GM23338 (cell line): Measurements from ENCODE around the gene ZNF280D. TPM values are rescaled to one million over a fixed set of nuclear protein-coding genes. Genes with fewer than 3 reads are reported as not detected.

Experiments
- ATAC-seq: fragments of 200-7000 bp; cut with Tn5 transposase; 3 replicates; pipeline ENCODE4 v1.9.1; 2020
- DNase-seq: peaks from one replicate; pipeline ENCODE4 v3.0.0-alpha.2; 2015; ENCODE audit warnings: low spot score
- H2AFZ ChIP-seq: fragments of 200-600 bp; sonication (generic); 2 replicates; pipeline ENCODE4 v1.8.0; 2016; ENCODE audit warnings: antibody characterized with exemption, mild to moderate bottlenecking, moderate library complexity
- H3F3A ChIP-seq: fragments of 200-600 bp; sonication (generic); replicated peaks from 2 replicates; pipeline ENCODE4 v1.8.0; 2017; ENCODE audit warnings: antibody characterized with exemption, mixed run types, low read depth
- H3K27ac ChIP-seq: fragments of 200-600 bp; sonication (generic); 2 replicates; pipeline ENCODE4 v1.6.1; 2016; ENCODE audit warnings: low read depth
- H3K27me3 ChIP-seq: fragments of 200-600 bp; sonication (generic); 2 replicates; pipeline ENCODE4 v1.8.0; 2016; ENCODE audit warnings: mild to moderate bottlenecking, mixed run types, moderate library complexity; ENCODE audit not compliant: insufficient read depth
- H3K36me3 ChIP-seq: fragments of 200-600 bp; sonication (generic); 2 replicates; pipeline ENCODE4 v1.8.0; 2016; ENCODE audit warnings: mild to moderate bottlenecking; ENCODE audit not compliant: insufficient read depth
- H3K4me1 ChIP-seq: fragments of 200-600 bp; sonication (generic); 2 replicates; pipeline ENCODE4 v1.8.0; 2016; ENCODE audit warnings: mild to moderate bottlenecking, moderate library complexity; ENCODE audit not compliant: insufficient read depth
- H3K4me2 ChIP-seq: fragments of 200-600 bp; sonication (generic); 2 replicates; pipeline ENCODE4 v1.7.1; 2017; ENCODE audit warnings: mixed run types
- H3K4me3 ChIP-seq: fragments of 200-600 bp; sonication (generic); 2 replicates; pipeline ENCODE4 v1.6.1; 2016; ENCODE audit warnings: mixed run types
- H3K79me2 ChIP-seq: fragments of 200-600 bp; sonication (generic); replicated peaks from 2 replicates; pipeline ENCODE4 v1.8.0; 2017; ENCODE audit warnings: mild to moderate bottlenecking; ENCODE audit not compliant: insufficient read depth
- H3K9me2 ChIP-seq: fragments of 200-600 bp; sonication (generic); 2 replicates; pipeline ENCODE4 v1.8.0; 2017; ENCODE audit not compliant: insufficient read depth
- H4K20me1 ChIP-seq: fragments of 200-600 bp; sonication (generic); replicated peaks from 2 replicates; pipeline ENCODE4 v1.8.0; 2017; ENCODE audit warnings: mild to moderate bottlenecking; ENCODE audit not compliant: insufficient read depth
- H3K27ac Mint-ChIP-seq: 2 replicates; pipeline ENCODE4 v1.8.0; 2020; ENCODE audit warnings: inconsistent platforms, mild to moderate bottlenecking, moderate library complexity, mixed read lengths
- H3K27me3 Mint-ChIP-seq: 3 replicates; pipeline ENCODE4 v1.8.0; 2022; ENCODE audit warnings: low read depth, mild to moderate bottlenecking, moderate library complexity, mixed read lengths, inconsistent platforms; ENCODE audit not compliant: insufficient read depth, poor library complexity
- H3K36me3 Mint-ChIP-seq: 3 replicates; pipeline ENCODE4 v1.8.0; 2021; ENCODE audit warnings: low read depth, mild to moderate bottlenecking, inconsistent platforms, moderate library complexity, mixed read lengths
- H3K4me1 Mint-ChIP-seq: 3 replicates; pipeline ENCODE4 v1.8.0; 2020; ENCODE audit warnings: mild to moderate bottlenecking, inconsistent platforms, mixed read lengths
- H3K4me3 Mint-ChIP-seq: 3 replicates; pipeline ENCODE4 v1.8.0; 2021; ENCODE audit warnings: moderate library complexity, mild to moderate bottlenecking, inconsistent platforms, mixed read lengths
- H3K9me3 Mint-ChIP-seq: 3 replicates; pipeline ENCODE4 v1.8.0; 2020; ENCODE audit warnings: moderate library complexity, mild to moderate bottlenecking, inconsistent platforms, mixed read lengths
- CREB1 ChIP-seq: fragments of 250-450 bp; sonication (Bioruptor Pico); IDR thresholded peaks from 2 replicates; pipeline ENCODE4 v1.5.0; 2020; ENCODE audit warnings: low read depth, mild to moderate bottlenecking, moderate library complexity
- EZH2 ChIP-seq: fragments of 200-600 bp; sonication (generic); IDR thresholded peaks from one replicate; pipeline ENCODE4 v1.8.0; 2017; ENCODE audit warnings: antibody characterized with exemption, mild to moderate bottlenecking, low read depth; ENCODE audit not compliant: unreplicated experiment
- JUNB ChIP-seq: IDR thresholded peaks from one replicate; pipeline ENCODE4 v1.6.1; 2016; ENCODE audit warnings: antibody characterized with exemption; ENCODE audit not compliant: unreplicated experiment
- NANOG ChIP-seq: IDR thresholded peaks from 2 replicates; pipeline ENCODE4 v1.6.1; 2016; ENCODE audit warnings: antibody characterized with exemption, borderline replicate concordance
- POLR2AphosphoS5 ChIP-seq: IDR thresholded peaks from 2 replicates; pipeline ENCODE4 v1.6.1; 2016; ENCODE audit warnings: antibody characterized with exemption, low read depth
- STAT1 ChIP-seq: IDR thresholded peaks from one replicate; pipeline ENCODE4 v1.6.1; 2016; ENCODE audit warnings: antibody characterized with exemption; ENCODE audit not compliant: unreplicated experiment
- ZNF114 ChIP-seq: fragments of 250-450 bp; sonication (Bioruptor Pico); IDR thresholded peaks from 2 replicates; pipeline ENCODE4 v1.5.0; 2020; ENCODE audit warnings: mild to moderate bottlenecking, moderate library complexity
- ZNF462 ChIP-seq: fragments of 250-450 bp; sonication (Bioruptor Pico); IDR thresholded peaks from 2 replicates; pipeline ENCODE4 v1.5.0; 2020; ENCODE audit warnings: mild to moderate bottlenecking, moderate library complexity
- polyA plus RNA-seq: library from polyadenylated mRNA; unstranded; fragments of >200 nt; fragmentation: Nextera tagmentation; extraction: Ambion mirVana; gene quantifications from 2 replicates; pipeline ENCODE4 v1.2.1, GENCODE V29; 2016
- total RNA-seq: library from RNA; depleted of rRNA; stranded (reverse); fragments of >200 nt; shearing (Covaris generic); gene quantifications from 2 replicates; pipeline ENCODE4 v1.2.3, GENCODE V29; 2014
- TF ChIP-seq, protein P1 (sequence below): IDR thresholded peaks from 2 replicates; pipeline ENCODE4 v1.6.1; 2016; ENCODE audit warnings: antibody characterized with exemption
- TF ChIP-seq, protein P2 (sequence below): IDR thresholded peaks from one replicate; pipeline ENCODE4 v1.6.1; 2018; ENCODE audit warnings: antibody characterized with exemption; ENCODE audit not compliant: unreplicated experiment
- TF ChIP-seq, protein P3 (sequence below), 2 experiments: fragments of 200-600 bp in 1 of 2; sonication (generic) in 1 of 2; conservative IDR thresholded peaks; 2 replicates each; pipeline versions ENCODE4 v1.5.1 to v1.6.1; 2016 to 2017; ENCODE audit warnings: antibody characterized with exemption in 2 of 2, low read depth in 2 of 2, mild to moderate bottlenecking in 2 of 2, moderate library complexity in 1 of 2

The ZNF280D gene
- total and polyA plus RNA-seq, 2 experiments from 2014 or later: 23.3 to 32.5 TPM

GRCh38 chr15:56698270-56698669 lies 35.0 kb downstream of the ZNF280D start:
- ATAC-seq (no peak), DNase-seq (no peak)
- no peaks in the 10 kb centered on the region for H3K27me3 Mint-ChIP-seq
- no peak overlapping the region for H3K4me2 ChIP-seq
- H4K20me1 ChIP-seq: no peaks in the 10 kb centered on the region
- no peaks in the 10 kb centered on the region for H3K27me3 ChIP-seq
- H3K36me3 ChIP-seq: peaks cover 13% of the 10 kb centered on the region
- no peak overlapping the region for H3K27ac ChIP-seq
- H3F3A ChIP-seq: no peaks in the 10 kb centered on the region
- TF ChIP-seq STAT1 (no peak), ZNF462 (CRISPR knock-in tag) (no peak), NANOG (no peak), ZNF114 (CRISPR knock-in tag) (no peak), EZH2 (no peak), JUNB (no peak), CREB1 (CRISPR knock-in tag) (no peak), POLR2AphosphoS5 (no peak)
- TF ChIP-seq, protein P1, sequence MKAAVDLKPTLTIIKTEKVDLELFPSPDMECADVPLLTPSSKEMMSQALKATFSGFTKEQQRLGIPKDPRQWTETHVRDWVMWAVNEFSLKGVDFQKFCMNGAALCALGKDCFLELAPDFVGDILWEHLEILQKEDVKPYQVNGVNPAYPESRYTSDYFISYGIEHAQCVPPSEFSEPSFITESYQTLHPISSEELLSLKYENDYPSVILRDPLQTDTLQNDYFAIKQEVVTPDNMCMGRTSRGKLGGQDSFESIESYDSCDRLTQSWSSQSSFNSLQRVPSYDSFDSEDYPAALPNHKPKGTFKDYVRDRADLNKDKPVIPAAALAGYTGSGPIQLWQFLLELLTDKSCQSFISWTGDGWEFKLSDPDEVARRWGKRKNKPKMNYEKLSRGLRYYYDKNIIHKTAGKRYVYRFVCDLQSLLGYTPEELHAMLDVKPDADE: no peak
- TF ChIP-seq, protein P2, sequence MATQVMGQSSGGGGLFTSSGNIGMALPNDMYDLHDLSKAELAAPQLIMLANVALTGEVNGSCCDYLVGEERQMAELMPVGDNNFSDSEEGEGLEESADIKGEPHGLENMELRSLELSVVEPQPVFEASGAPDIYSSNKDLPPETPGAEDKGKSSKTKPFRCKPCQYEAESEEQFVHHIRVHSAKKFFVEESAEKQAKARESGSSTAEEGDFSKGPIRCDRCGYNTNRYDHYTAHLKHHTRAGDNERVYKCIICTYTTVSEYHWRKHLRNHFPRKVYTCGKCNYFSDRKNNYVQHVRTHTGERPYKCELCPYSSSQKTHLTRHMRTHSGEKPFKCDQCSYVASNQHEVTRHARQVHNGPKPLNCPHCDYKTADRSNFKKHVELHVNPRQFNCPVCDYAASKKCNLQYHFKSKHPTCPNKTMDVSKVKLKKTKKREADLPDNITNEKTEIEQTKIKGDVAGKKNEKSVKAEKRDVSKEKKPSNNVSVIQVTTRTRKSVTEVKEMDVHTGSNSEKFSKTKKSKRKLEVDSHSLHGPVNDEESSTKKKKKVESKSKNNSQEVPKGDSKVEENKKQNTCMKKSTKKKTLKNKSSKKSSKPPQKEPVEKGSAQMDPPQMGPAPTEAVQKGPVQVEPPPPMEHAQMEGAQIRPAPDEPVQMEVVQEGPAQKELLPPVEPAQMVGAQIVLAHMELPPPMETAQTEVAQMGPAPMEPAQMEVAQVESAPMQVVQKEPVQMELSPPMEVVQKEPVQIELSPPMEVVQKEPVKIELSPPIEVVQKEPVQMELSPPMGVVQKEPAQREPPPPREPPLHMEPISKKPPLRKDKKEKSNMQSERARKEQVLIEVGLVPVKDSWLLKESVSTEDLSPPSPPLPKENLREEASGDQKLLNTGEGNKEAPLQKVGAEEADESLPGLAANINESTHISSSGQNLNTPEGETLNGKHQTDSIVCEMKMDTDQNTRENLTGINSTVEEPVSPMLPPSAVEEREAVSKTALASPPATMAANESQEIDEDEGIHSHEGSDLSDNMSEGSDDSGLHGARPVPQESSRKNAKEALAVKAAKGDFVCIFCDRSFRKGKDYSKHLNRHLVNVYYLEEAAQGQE: no peak
- TF ChIP-seq, protein P3, sequence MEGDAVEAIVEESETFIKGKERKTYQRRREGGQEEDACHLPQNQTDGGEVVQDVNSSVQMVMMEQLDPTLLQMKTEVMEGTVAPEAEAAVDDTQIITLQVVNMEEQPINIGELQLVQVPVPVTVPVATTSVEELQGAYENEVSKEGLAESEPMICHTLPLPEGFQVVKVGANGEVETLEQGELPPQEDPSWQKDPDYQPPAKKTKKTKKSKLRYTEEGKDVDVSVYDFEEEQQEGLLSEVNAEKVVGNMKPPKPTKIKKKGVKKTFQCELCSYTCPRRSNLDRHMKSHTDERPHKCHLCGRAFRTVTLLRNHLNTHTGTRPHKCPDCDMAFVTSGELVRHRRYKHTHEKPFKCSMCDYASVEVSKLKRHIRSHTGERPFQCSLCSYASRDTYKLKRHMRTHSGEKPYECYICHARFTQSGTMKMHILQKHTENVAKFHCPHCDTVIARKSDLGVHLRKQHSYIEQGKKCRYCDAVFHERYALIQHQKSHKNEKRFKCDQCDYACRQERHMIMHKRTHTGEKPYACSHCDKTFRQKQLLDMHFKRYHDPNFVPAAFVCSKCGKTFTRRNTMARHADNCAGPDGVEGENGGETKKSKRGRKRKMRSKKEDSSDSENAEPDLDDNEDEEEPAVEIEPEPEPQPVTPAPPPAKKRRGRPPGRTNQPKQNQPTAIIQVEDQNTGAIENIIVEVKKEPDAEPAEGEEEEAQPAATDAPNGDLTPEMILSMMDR (conservative IDR thresholded peaks at IDR 0.05; ENCODE audit: low read depth in 2 of 2): no peak
- H3K4me1 ChIP-seq: no peaks in the 10 kb centered on the region
- no peaks in the 10 kb centered on the region for H3K9me3 Mint-ChIP-seq
- no peaks in the 10 kb centered on the region for H3K79me2 ChIP-seq
- H2AFZ ChIP-seq: no peak overlapping the region
- H3K4me3 Mint-ChIP-seq: no peak overlapping the region
- H3K4me3 ChIP-seq: no peak overlapping the region
- no peaks in the 10 kb centered on the region for H3K9me2 ChIP-seq
- no peaks in the 10 kb centered on the region for H3K4me1 Mint-ChIP-seq
- H3K27ac Mint-ChIP-seq: no peak overlapping the region
- H3K36me3 Mint-ChIP-seq: peaks cover 15% of the 10 kb centered on the region
